Psoas muscle (tissue), 8 donors: Measurements from ENCODE around the gene SHFL. TPM values are rescaled to one million over a fixed set of nuclear protein-coding genes. Genes with fewer than 3 reads are reported as not detected.

Experiments
- ATAC-seq, 4 donors: fragments of 200-7000 bp; cut with Tn5 transposase; one replicate each; pipeline ENCODE4 v1.9.1; 2020; ENCODE audit warnings: moderate library complexity in 3 of 4, mild to moderate bottlenecking in 2 of 4
- DNase-seq, 2 donors: peaks; one replicate each; pipeline ENCODE4 v3.0.0-alpha.2; 2020
- H3K27ac ChIP-seq: fragments of 200-600 bp; one replicate; pipeline ENCODE4 v1.8.0; 2022
- H3K27me3 ChIP-seq, 3 donors: fragments of 200-600 bp in 1 of 3; one replicate each; pipeline versions ENCODE4 v1.6.1 to v1.8.0; 2013 to 2022; ENCODE audit warnings: low read length in 2 of 3, mild to moderate bottlenecking in 2 of 3, moderate library complexity in 1 of 3; ENCODE audit not compliant: insufficient read depth in 3 of 3
- H3K36me3 ChIP-seq, 2 donors: fragments of 200-600 bp in 1 of 2; one replicate each; pipeline versions ENCODE4 v1.6.1 to v1.8.0; 2013 to 2022; ENCODE audit warnings: low read depth in 1 of 2, mild to moderate bottlenecking in 1 of 2, moderate library complexity in 1 of 2; ENCODE audit not compliant: insufficient read depth in 1 of 2
- H3K4me1 ChIP-seq: fragments of 200-600 bp; one replicate; pipeline ENCODE4 v1.8.0; 2022
- H3K4me3 ChIP-seq: fragments of 200-600 bp; one replicate; pipeline ENCODE4 v1.8.0; 2022; ENCODE audit warnings: mild to moderate bottlenecking
- H3K9me3 ChIP-seq: fragments of 200-600 bp; one replicate; pipeline ENCODE4 v1.8.0; 2022
- CTCF ChIP-seq: fragments of 200-600 bp; IDR thresholded peaks from one replicate; pipeline ENCODE4 v1.8.0; 2022; ENCODE audit warnings: antibody characterized with exemption
- WGBS, 3 donors: extraction: QIAGEN DNeasy Blood & Tissue Kit; methylation state at CpG; one replicate each; pipeline versions ENCODE4 v1.1.6 to v1.1.7; 2013; 5-methylcytosine and 5-hydroxymethylcytosine counted together
- intact Hi-C, 2 donors: fragments of 100-400 bp; cut with DNase I; formaldehyde crosslinking; loops; one replicate each; pipeline versions ENCODE4 v1.11.0 to v1.14.2; 2022
- polyA plus RNA-seq, 3 donors: library from polyadenylated mRNA; stranded (reverse); fragments of 200-250 nt; gene quantifications; one replicate each; pipeline ENCODE4 v1.2.3, GENCODE V29; 2013
- total RNA-seq, 4 donors: library from RNA; stranded (reverse); fragmentation: NEBNext Ultra II Directional in 2 of 4; extraction: Animal tissue kit (Norgen Biotek cat#: 25700) in 2 of 4; gene quantifications; one replicate each; pipeline versions ENCODE4 v1.2.1 to v1.2.4, GENCODE V29; 2021 to 2023
- donor health status: healthy with polysubstance abuse.
- donor health status: DM: no; HTN: no; CAD: no; lungs with moderate emphysema.
- donor health status: Bipolar disorder and iron deficiency.
- donor health status: healthy.
- donor health status: DM: yes; HTN: yes; CAD: no.
- donor health status: DM: no; HTN: no; CAD: no.
- donor health status: DM: no; HTN: no; CAD: no.
- donor health status: DM: yes; HTN: yes; CAD: no.

SHFL gene
- total and polyA plus RNA-seq, 7 donors: 2.9 to 5.7 (median 3.7) TPM

DNA sequence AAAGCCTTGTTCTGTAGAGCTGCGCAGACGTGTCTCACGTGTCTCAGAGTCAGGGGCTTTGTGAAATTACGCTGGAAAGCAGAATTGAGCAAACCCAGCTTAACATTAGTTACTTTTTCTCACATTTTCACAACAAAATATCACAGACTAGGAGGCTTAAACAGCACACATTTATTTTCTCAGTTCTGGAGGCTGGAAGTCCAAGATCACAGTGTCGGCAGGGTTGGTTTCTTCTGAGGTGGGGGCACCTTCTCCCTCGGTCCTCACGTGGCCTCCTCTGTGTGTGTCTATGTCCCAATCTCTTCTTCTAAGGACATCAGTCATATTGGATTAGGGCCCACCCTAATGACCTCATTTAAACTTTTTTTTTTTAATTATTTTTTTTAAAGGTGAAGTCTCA lies 38.3 kb downstream of the SHFL start:
- no peak for ATAC-seq
- intact Hi-C loops: no loop called here
- no peak for TF ChIP-seq CTCF
- H3K27me3 ChIP-seq: no peaks in the 10 kb centered on the region
- H3K9me3 ChIP-seq: no peaks in the 10 kb centered on the region
- H3K4me1 ChIP-seq: no peaks in the 10 kb centered on the region
- DNase-seq: no peak
- WGBS, 3 donors: 93 to 95% (median 94%) methylated on average over 7 of the region's 7 CpGs
- no peak overlapping the region for H3K4me3 ChIP-seq
- no peaks in the 10 kb centered on the region for H3K36me3 ChIP-seq
- no peak overlapping the region for H3K27ac ChIP-seq

- intact Hi-C loops: no loop called here
- WGBS, 3 donors: 85 to 93% (median 89%) methylated on average over 4 of the region's 4 CpGs
- no peaks in the 10 kb centered on the region for H3K4me1 ChIP-seq
Measured at GRCh38 chr19:10126213-10126639, 40.1 kb downstream of the SHFL start.

DNA sequence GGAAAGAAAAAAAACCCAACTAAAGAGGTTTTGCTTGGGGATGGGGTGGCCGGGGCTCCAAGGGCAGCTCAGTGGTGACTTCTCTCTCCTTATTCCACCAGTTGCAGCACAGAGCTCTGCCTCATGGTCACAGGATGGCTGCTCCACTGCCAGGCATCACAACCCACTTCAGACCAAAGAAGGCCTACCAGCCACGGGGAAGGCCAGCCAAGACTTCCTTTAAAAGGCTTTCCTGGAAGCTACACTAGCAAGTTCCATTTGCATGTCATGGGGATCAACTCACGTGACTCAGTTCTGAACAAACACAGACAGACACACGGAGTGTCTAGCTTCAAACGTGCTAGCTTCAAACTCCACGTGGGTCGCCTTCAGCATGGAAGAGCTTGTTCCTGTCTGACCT lies 46.8 kb downstream of the SHFL start:
- H3K4me3 ChIP-seq: no peak overlapping the region
- ATAC-seq (no peak), DNase-seq (no peak)
- WGBS, 3 donors: 87 to 89% (median 88%) methylated on average over 7 of the region's 7 CpGs
- H3K27ac ChIP-seq: no peak overlapping the region
- H3K9me3 ChIP-seq: no peaks in the 10 kb centered on the region
- no peaks in the 10 kb centered on the region for H3K4me1 ChIP-seq
- no peak for TF ChIP-seq CTCF
- H3K27me3 ChIP-seq: no peaks in the 10 kb centered on the region
- H3K36me3 ChIP-seq: peaks cover 3 to 61% of the 10 kb centered on the region in 2 donors
- intact Hi-C loops: no loop called here

More at GRCh38 chr19:10126213-10126639, 40.1 kb downstream of the SHFL start:
- Histone ChIP-seq H3K4me3 (no peak overlapping the region), H3K27ac (no peak overlapping the region), H3K27me3 (no peaks in the 10 kb centered on the region), H3K36me3 (no peaks in the 10 kb centered on the region), H3K9me3 (no peaks in the 10 kb centered on the region)
- no peak for TF ChIP-seq CTCF
- no peak for DNase-seq
- no peak for ATAC-seq

DNA sequence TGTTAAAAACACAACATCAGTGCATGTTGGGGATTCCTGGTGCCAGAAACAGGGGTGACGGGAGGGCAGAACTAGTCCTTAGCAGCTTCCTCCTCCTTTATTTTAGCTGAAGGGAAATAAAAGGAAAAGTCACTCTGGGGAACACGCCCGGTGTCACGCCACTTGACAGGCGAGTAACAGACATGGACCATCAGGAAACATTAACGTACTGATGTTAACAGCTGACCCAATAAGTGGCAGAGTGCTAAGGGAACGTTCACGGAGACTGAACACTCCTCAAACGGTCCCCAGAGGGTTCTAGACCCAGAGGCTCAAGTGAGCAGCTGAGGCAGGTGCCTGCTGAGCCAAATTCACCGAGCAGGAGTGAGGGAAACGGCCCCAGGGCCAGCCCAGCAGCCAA lies 47.5 kb downstream of the SHFL start:
- H3K4me1 ChIP-seq: no peaks in the 10 kb centered on the region
- no peaks in the 10 kb centered on the region for H3K27me3 ChIP-seq
- H3K36me3 ChIP-seq: peaks cover 3 to 68% of the 10 kb centered on the region in 2 donors
- no peak overlapping the region for H3K27ac ChIP-seq
- ATAC-seq: no peak
- no peak for TF ChIP-seq CTCF
- no peak overlapping the region for H3K4me3 ChIP-seq
- no peak for DNase-seq
- H3K9me3 ChIP-seq: no peaks in the 10 kb centered on the region
- intact Hi-C loops: no loop called here
- 75 to 82% (median 75%) methylated on average over 11 of the region's 11 CpGs for WGBS, 3 donors

DNA sequence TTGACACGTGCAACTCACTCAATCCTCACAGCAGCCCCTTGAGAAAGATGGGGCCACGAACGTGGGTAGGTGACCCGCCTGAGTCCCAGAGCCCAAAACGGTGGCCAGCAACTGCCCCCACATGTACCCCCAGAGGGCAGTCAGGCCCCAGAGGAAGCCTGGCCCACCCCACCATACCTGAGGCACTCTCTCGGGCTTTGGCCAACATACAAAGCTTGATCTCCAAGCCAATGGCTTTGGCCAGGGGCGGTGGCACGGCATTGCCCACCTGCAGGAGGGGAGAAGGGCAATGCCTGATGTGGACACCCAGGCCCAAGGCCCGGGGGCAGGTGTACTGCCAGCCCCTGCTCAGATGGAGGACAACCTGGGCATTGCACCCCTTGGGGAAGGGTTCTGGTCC lies 47.9 kb downstream of the SHFL start:
- Histone ChIP-seq H3K27ac (no peak overlapping the region), H3K9me3 (no peaks in the 10 kb centered on the region), H3K4me3 (no peak overlapping the region), H3K27me3 (no peaks in the 10 kb centered on the region), H3K36me3 (peaks cover 3 to 70% of the 10 kb centered on the region in 2 donors), H3K4me1 (no peaks in the 10 kb centered on the region)
- DNase-seq (no peak), ATAC-seq (no peak)
- no peak for TF ChIP-seq CTCF
- 87 to 94% (median 93%) methylated on average over 9 of the region's 9 CpGs for WGBS, 3 donors
- intact Hi-C loops: no loop called here
